Cardiac muscle cell (in vitro differentiated cells and primary cell): Measurements from ENCODE around the gene ZEB2. TPM values are rescaled to one million over a fixed set of nuclear protein-coding genes. Genes with fewer than 3 reads are reported as not detected.

Experiments used
- DNase-seq, 2 donors: peaks; one replicate each; pipeline versions ENCODE4 v3.0.0 to v3.0.0-alpha.2; 2010 to 2017; ENCODE audit warnings: low read depth in 1 of 2, low spot score in 1 of 2
- H3K27ac ChIP-seq: fragments of 200-600 bp; sonication (generic); 2 replicates; pipeline ENCODE4 v1.5.1; 2016
- H3K27me3 ChIP-seq: fragments of 200-600 bp; sonication (generic); 2 replicates; pipeline ENCODE4 v1.6.0; 2016; ENCODE audit warnings: control low read depth
- H3K36me3 ChIP-seq: fragments of 200-600 bp; sonication (generic); 2 replicates; pipeline ENCODE4 v1.5.1; 2016; ENCODE audit warnings: control low read depth
- H3K4me1 ChIP-seq: fragments of 200-600 bp; sonication (generic); 2 replicates; pipeline ENCODE4 v1.8.1; 2017; ENCODE audit warnings: low read depth, mild to moderate bottlenecking, mixed run types
- H3K4me3 ChIP-seq: fragments of 200-600 bp; sonication (generic); 2 replicates; pipeline ENCODE4 v1.5.1; 2016; ENCODE audit warnings: mild to moderate bottlenecking
- H3K9me3 ChIP-seq: fragments of 200-600 bp; sonication (generic); 2 replicates; pipeline ENCODE4 v1.5.1; 2017; ENCODE audit warnings: low read depth, mild to moderate bottlenecking, control low read depth
- polyA plus RNA-seq: library from polyadenylated mRNA; unstranded; fragments of >200 nt; fragmentation: Nextera tagmentation; extraction: Ambion mirVana; gene quantifications from 2 replicates; pipeline ENCODE4 v1.2.1, GENCODE V29; 2016
- total RNA-seq: library from RNA; depleted of rRNA; stranded (reverse); fragments of >200 nt; gene quantifications from 2 replicates; pipeline ENCODE4 v1.2.3, GENCODE V29; 2016
- TF ChIP-seq, protein P1 (sequence below): IDR thresholded peaks from 2 replicates; pipeline ENCODE4 v1.5.1; 2012; ENCODE audit warnings: low read depth, mild to moderate bottlenecking, low read length

Gene ZEB2
- total and polyA plus RNA-seq, 2 experiments from 2014 or later, result 16.8 to 41.2 TPM

DNA sequence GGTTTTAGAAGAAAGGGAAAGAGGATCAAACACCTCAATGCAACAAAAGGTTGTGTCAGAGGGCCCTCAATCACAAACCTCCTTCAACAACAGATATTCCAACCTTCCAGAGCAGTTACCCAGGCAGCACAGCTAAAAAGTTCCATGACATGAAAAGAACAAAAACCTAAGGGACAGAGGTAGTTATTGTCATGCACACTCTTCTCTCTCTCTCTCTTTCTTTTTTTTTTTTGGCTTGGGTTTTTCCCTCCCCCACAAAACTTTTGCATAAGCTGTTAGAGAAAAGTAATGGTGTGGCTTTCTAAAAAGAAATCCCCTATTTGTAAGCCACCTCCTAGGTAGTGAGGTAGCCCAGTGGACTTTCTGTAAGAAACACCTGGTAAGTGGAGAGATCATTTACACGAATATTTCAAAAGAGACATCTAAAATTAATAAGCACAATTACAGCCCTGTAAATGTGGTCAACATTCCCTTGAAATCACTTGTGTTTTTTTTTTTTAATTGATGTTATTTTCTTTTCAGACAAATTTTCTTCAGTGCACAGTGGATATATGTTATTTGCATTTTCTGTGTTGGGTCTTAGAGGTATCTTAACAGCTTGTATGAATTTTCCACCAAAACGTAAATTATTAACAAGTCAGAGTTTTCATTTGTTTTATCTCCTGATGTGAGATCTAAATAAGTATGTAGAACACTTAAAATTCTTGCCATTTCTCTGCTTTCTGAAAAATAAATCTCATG lies 48.4 kb downstream of the ZEB2 start:
- DNase-seq, result no peak
- peaks cover 50% of the 10 kb centered on the region for H3K4me1 ChIP-seq
- TF ChIP-seq, protein P1, sequence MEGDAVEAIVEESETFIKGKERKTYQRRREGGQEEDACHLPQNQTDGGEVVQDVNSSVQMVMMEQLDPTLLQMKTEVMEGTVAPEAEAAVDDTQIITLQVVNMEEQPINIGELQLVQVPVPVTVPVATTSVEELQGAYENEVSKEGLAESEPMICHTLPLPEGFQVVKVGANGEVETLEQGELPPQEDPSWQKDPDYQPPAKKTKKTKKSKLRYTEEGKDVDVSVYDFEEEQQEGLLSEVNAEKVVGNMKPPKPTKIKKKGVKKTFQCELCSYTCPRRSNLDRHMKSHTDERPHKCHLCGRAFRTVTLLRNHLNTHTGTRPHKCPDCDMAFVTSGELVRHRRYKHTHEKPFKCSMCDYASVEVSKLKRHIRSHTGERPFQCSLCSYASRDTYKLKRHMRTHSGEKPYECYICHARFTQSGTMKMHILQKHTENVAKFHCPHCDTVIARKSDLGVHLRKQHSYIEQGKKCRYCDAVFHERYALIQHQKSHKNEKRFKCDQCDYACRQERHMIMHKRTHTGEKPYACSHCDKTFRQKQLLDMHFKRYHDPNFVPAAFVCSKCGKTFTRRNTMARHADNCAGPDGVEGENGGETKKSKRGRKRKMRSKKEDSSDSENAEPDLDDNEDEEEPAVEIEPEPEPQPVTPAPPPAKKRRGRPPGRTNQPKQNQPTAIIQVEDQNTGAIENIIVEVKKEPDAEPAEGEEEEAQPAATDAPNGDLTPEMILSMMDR, result no peak
- H3K27me3 ChIP-seq, result no peaks in the 10 kb centered on the region
- H3K27ac ChIP-seq, result no peak overlapping the region
- no peaks in the 10 kb centered on the region for H3K36me3 ChIP-seq
- H3K9me3 ChIP-seq, result no peaks in the 10 kb centered on the region
- H3K4me3 ChIP-seq, result no peak overlapping the region

DNA sequence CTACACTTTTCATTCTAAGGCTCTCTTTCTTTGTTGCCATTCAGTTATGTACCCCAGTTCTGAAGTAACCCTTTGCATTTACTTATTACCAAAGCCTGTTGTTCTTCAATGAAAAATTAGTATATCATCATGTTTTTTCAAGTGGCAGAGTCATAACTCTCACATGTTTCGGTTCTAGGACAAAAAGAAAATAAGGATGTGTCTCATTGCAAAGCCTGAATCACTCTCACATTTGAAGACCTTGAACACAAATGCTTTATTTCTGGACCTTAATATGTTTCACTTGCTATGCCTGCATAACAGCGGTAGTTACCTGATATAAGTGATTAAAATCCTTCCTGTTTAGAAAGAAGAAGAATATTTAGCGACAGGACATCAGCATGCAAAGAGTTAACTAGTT lies 49.1 kb downstream of the ZEB2 start:
- H3K4me3 ChIP-seq, result no peak overlapping the region
- no peaks in the 10 kb centered on the region for H3K36me3 ChIP-seq
- TF ChIP-seq, protein P1, result no peak
- H3K27ac ChIP-seq, result no peak overlapping the region
- DNase-seq, result no peak
- H3K27me3 ChIP-seq, result no peaks in the 10 kb centered on the region
- peaks cover 43% of the 10 kb centered on the region for H3K4me1 ChIP-seq
- no peaks in the 10 kb centered on the region for H3K9me3 ChIP-seq

DNA sequence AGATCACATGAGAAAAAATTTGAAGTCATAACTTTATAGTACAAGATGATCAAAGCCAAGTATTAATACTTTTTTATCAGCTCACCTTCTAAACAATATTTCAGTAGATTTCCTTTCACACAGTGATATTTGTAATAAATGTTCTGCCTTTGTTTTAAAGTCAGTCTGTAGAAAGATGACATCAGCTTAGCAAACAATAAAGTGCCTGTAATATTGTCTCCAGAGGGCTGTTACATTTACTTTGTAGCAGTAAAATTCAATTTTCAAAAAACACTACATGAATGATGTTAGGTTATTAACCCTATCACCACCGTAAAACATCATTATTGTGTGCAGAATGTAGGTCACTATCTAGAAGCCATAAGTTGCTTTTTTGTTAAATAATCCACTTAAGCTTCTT lies 49.6 kb downstream of the ZEB2 start:
- TF ChIP-seq, protein P1, result no peak
- Histone ChIP-seq H3K4me1 (peaks cover 38% of the 10 kb centered on the region), H3K27ac (no peak overlapping the region), H3K36me3 (no peaks in the 10 kb centered on the region), H3K9me3 (no peaks in the 10 kb centered on the region), H3K27me3 (no peaks in the 10 kb centered on the region), H3K4me3 (no peak overlapping the region)
- no peak for DNase-seq

DNA sequence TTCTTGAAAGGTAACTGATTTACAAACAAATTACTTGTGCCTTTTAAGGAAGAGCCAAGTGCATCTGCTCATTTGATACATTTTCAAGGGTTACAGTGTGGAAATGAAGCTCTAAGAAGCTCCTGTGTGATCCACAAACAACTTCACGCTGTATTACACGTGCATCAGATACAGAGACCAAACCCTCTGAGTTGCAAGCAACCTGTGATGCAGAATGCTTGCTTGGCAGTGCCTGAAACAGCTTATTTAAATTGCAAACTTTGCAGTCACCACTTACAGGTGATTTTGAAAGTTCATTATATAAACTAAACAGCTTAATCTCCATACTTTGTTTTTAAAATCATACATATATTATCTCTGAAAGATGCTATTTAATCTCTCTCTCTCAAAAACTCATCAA lies 50.1 kb downstream of the ZEB2 start:
- peaks cover 33% of the 10 kb centered on the region for H3K4me1 ChIP-seq
- DNase-seq, result no peak
- no peaks in the 10 kb centered on the region for H3K9me3 ChIP-seq
- TF ChIP-seq, protein P1, result no peak
- H3K27me3 ChIP-seq, result no peaks in the 10 kb centered on the region
- no peak overlapping the region for H3K4me3 ChIP-seq
- H3K36me3 ChIP-seq, result no peaks in the 10 kb centered on the region
- H3K27ac ChIP-seq, result no peak overlapping the region

DNA sequence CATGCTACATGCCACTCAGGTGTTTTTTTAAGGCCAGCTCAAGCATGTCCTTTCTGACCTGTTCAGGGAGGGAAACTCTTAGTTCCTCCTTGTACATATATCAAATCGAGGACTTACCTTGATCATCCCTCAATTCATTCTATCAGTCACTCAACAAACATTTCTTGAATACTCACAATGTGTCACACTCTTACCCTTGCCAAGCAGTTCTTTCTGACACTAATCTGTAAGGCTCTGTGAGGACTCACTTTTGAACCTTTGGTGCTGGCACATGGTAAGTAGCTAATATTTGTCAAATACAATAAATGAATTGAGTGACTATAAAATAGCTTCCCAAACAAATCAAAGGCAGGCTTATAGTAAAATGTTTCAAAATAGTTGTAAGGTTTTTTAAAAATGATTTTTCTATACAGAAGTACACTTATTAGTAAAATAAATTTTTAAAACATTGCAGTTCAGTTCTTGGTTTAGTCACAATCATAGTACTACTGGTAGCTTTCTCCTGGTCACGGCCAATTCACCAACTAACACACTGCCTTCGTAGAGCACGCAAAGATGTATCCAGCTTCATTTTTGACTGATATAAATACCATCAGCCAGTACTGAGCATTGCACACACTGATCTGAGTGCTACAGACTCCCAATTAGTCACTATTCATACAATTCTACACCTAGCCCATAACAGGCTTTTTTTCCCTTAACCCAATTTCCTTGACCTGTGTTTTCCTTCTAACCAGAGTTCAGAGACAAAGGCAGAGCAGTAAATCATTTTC lies 50.9 kb downstream of the ZEB2 start:
- TF ChIP-seq, protein P1, result no peak
- H3K27ac ChIP-seq, result no peak overlapping the region
- no peak overlapping the region for H3K4me3 ChIP-seq
- no peaks in the 10 kb centered on the region for H3K9me3 ChIP-seq
- H3K4me1 ChIP-seq, result peaks cover 25% of the 10 kb centered on the region
- H3K36me3 ChIP-seq, result no peaks in the 10 kb centered on the region
- no peak for DNase-seq
- H3K27me3 ChIP-seq, result no peaks in the 10 kb centered on the region
